PFSK-1 (cell line): ENCODE data around the gene PEX11A.

Experiments used
- POLR2AphosphoS5 ChIP-seq: IDR thresholded peaks from 2 replicates; pipeline ENCODE4 v1.6.1; 2012; ENCODE audit warnings: low read depth, mild to moderate bottlenecking, control low read depth, low read length, moderate library complexity
- REST ChIP-seq, 2 experiments: IDR thresholded peaks; 2 replicates each; pipeline versions ENCODE4 v1.6.1 to v1.8.0; 2011 to 2012; ENCODE audit warnings: low read depth in 2 of 2, low read length in 2 of 2, control low read depth in 1 of 2, inconsistent platforms in 1 of 2, mild to moderate bottlenecking in 1 of 2, moderate library complexity in 1 of 2; ENCODE audit not compliant: insufficient read depth in 1 of 2
- TAF1 ChIP-seq: IDR thresholded peaks from 2 replicates; pipeline ENCODE4 v1.6.1; 2012; ENCODE audit warnings: low read length, control low read depth, borderline replicate concordance; ENCODE audit not compliant: insufficient read depth

- TF ChIP-seq REST (IDR thresholded peaks at IDR 0.05; ENCODE audit: insufficient read depth in 1 of 2, low read depth in 2 of 2, low read length in 2 of 2), result no peak
- TF ChIP-seq TAF1, result no peak
- TF ChIP-seq POLR2AphosphoS5, result no peak
Measured at GRCh38 chr15:89690276-89691218, at the start of gene PEX11A, which contains the start of gene WDR93.
